Fibroblast of skin of back (primary cell): Measurements from ENCODE around the gene CREG1.
"Not testable (repeated sequence)": the region's sequence is repeated elsewhere in the genome, so short reads cannot be mapped to it uniquely, and the experiment has no call there.

Experiments
- DNase-seq: peaks from one replicate; pipeline ENCODE4 v3.0.0-alpha.2; 2013

The CREG1 gene

GRCh38 chr1:167563579-167564246, 10.2 kb upstream of the CREG1 start:
- DNase-seq: no peak

- no peak for DNase-seq
Observed at GRCh38 chr1:167562702-167563101, 9.1 kb upstream of the CREG1 start.

DNA sequence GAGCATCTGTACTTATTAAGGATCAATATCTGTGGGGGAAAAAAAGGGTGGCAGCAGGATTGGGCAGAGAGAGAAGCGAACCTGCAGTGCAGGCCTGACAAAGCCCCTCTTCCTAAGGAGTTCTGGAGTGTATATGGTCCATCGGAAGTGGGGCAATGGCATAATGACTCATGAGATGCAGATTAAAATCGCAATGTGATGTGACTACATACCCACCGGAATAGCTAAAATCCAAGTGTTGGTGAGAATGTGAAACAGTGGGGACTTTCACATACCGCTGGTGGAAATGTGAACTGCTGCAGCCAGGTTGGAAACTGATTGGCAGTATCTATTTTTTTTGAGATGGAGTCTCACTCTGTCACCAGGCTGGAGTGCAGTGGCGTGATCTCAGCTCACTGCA, 8.2 kb upstream of the CREG1 start:
- no peak for DNase-seq

DNA sequence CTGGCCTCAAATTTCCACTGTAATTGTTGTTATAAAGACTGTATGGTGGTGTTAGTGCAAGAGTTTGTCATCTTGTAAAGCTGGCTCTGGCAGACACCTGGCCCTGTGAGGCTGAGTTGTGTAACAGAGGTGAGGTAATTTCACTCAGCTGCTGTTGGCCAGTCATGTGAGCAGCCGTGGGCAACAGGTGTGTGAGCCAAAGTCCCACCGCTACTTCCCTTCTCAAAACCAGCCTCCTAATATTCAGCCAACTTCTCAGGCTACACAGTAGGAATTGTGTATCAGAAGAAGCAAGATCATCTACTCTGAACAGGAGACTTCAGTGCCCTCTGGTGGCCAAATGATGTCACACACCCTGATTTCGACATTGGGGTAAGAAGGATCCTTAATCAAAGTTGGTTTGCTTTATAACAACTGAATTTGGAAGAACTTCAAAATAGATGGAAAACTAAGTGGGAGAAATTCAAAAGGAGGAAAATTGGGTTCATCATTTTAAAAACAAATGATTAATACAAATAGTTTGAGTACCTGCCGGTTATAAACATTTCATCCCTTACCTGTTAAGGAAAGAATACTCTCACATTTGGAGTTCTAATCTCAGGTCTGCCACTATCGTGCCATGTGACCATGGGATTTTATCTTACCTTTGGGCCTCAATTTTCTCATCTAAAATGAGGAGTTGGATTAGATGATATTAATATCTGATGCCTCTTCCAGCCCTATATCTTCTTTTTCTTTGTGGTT, 2.6 kb upstream of the CREG1 start:
- peak; percentile 67 for DNase-seq

DNA sequence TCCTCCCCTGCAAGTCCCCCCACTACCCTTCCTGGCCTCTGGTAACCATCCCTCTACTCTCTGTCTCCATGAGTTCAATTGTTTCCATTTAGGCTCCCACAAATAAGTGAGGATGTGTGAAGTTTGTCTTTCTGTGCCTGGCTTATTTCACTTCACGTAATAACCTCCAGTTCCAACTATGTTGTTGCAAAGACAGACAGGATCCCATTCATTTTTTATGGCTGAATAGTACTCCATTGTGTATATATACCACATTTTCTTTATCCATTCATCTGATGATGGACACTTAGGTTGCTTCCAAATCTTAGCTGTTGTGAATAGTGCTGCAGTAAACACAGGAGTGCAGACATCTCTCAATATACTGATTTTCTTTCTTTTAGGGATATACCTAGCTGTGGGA, 1.5 kb upstream of the CREG1 start:
- not testable (repeated sequence) for DNase-seq

- DNase-seq: no peak
Observed at GRCh38 chr1:167554028-167554779, 642 bp upstream of the CREG1 start.

DNA sequence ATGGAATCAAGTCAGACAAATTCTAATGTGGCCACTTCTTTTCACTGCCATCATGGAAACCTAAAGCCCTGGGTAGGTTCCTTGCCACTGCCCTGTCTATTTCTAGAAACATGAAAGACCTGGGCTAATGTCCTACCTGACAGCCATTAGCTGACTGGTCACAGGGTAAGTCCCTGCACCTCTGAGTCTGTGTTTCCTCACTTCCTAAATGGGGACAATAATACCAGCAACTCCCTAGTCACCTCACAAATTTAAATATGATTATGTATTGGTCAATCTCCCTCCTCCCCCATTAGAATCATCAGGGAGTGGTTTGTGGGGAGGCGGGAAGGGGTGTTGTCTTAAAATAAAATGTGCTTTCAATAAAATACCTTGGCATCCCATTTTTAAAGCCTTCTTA, 2.2 kb downstream of the CREG1 start:
- no peak for DNase-seq

GRCh38 chr1:167548059-167548932, 5.3 kb downstream of the CREG1 start:
- DNase-seq: no peak

GRCh38 chr1:167546935-167547334, 6.6 kb downstream of the CREG1 start:
- DNase-seq: no peak

- no peak for DNase-seq
Observed at GRCh38 chr1:167545349-167545748, 8.2 kb downstream of the CREG1 start.

GRCh38 chr1:167544447-167545093, 9.0 kb downstream of the CREG1 start:
- DNase-seq: no peak

DNA sequence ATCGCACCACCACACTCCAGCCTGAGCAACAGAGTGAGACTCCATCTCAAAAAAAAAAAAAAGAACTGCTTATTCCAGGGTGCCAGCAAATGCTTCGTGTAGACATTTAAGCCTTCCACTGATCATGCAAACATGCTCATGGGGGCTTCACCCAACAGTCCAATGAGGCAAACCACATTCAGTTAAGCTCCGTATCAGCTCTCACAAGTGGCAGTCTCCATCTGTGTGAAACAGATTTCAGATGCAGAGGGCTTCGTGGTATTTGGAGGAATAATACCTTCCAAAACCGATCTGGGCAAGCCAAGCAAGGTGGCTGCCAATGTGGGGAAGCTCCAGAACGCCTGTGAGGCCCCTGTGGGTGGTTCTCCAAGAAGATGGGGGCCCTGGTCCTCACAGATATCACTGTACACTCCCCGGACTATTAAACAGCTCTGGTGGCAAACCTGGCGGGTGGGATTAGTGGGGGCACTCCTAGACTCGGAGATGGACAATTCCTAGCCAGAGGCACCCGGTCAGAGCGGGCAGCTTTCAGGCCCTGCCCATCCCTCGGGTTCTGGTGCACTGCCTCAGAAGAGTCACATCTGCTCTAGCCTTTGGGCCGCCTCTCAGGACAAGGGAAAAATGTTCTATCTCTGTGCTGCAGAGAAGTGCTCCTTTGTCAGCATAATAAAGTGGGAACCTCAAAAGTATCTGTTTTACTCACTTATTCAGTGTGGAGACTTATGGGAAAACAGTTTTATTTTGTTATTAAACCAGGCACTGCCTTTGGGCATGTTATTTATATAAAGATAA, 10.2 kb downstream of the CREG1 start:
- DNase-seq: no peak

DNA sequence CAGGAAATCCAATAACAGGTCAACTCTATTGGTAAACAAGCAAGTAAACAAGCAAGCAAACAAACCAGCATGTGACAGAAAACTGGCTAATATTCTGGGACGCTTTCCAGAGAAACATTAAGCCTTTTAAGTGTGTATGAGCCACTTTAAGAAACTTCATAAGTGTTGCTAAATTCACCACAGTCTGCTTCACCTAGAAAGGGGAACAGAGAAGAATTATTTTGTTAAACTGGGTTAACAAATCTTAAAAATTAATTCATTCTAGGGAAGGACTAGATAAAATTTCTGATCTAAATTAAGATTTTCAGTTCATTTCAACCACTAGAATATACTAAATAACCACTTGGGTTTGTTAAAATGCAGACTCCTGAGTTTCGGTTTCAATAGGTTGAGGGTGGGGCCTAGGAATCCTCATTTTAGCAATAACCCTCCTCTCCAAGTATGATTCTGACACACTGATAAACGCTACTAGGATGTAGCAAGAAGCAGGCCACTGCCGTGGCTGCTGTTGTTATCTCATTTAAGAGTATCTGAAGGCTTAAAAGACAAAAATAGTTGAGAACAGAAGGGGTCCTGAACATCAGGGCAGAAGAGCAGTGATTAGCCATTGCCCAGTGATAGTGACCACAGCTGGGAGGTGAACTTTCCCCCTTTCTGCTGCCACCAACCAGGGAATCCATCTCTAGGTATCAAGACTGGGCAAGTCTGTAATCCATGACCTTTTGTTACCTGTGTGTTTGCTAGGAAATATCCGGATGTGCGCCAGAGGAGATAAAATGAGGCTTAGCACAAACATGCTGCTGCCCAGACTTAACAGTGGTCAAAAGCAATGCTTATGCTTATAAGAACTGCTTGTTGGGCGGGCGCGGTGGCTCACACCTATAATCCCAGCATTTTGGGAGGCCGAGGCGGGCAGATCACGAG, 11.2 kb downstream of the CREG1 start:
- no peak for DNase-seq

DNA sequence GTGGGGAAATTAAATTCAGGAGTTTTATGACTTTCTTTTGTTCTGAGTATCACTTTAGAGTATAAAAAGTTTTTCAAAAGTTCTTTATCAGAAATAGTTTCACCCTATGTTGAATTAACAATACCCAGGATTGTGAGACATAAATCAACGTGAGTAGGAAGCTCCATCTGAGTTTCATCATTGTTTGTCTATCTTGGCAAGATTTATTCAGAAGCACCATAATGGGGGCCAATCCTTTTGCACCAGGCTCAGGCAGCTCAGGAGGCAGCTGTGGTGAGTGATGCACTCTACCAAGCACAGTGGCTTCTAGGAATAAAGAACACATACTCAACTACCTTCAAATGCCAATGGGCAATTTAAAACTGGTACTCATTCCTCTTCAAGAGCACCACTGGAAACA, 12.0 kb downstream of the CREG1 start:
- peak; percentile 51 for DNase-seq

DNA sequence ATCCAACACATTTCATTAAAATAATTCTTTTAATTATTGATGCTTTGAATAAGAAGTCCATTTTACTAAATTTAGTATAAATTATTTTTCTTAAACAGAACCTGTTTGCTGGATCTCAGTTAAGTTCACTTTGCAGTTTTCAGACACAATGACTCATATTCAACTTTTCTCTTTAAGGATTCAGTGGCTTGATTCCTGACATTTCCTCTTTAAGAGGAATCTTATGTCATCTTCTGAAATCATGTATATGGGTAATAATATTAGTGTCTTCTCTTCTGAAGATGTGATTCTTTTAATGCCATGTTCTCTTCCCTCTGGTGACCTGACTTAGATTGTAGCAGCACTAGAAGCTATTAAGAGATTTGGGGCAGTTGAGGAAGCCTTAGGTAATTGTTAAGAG, 12.6 kb downstream of the CREG1 start:
- DNase-seq: peak; percentile 28

DNA sequence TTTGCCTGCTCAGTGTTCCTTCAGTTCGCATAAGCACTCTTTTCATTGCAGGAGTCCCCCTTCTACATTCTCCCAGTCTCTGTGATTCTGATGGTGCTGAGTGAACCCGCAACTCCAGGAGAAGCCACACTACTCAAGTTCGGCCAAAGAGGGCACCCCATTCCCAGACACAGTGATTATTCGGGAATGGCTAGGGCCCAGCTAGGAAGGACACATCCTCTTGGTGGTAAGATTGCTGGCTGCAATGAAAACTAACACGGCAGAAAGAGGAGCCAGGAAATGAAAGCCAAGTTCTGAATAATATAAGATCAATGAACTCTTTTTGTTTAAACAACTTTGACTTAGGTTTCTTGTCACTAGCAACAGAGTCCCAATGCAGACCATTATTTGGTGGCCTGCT, 14.9 kb downstream of the CREG1 start:
- DNase-seq: no peak

GRCh38 chr1:167533851-167534300, 19.7 kb downstream of the CREG1 start:
- peak; percentile 45 for DNase-seq

DNA sequence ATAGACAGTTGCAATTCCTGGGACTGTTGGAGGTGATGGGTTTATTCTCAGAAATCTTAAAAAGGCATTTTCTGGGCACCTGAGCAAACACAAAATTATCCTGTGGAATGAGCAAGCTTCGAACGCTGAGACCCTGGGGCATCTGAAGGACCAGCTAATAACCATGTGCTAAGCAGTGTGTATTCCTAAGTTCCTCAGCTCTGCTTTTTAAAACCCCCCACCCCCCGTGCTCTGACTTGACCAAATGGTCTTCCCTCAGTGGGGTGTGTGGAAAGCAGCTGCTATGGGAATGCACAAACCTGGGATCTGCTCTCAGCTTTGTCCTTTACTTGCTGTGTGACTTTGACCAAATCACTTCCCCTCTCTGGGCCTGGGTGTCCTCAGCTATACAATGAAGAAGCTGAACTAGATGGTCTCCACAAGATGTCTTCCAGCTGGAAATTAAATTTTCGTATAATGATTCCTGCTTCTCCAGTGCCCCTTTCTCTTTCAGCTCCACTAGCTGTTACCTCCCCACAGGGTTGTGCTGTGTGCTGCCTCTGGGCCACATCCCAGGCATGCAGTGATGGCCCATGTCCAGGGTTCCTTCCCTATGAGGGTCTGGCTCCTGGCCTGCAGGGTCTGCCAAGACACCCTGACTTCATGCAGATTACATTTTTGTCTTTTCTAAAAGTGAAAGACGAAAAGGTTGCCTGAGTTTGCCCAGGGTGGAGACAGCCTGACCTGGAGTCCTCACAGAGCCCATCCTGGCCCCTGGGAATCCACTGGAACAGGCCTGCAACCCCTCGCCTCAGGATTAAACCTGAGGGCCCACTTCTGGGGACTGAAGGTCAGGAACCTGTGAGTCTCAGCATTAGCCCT, 20.4 kb downstream of the CREG1 start:
- DNase-seq: no peak

GRCh38 chr1:167532375-167532774, 21.2 kb downstream of the CREG1 start:
- DNase-seq: no peak
